ENCODE measurements around the gene DDX20. TPM values are rescaled to one million over a fixed set of nuclear protein-coding genes. Genes with fewer than 3 reads are reported as not detected.

Gene DDX20
- total RNA-seq, 4 donors from 2014 or later, result 9.5 to 19.9 (median 13.1) TPM

DNA sequence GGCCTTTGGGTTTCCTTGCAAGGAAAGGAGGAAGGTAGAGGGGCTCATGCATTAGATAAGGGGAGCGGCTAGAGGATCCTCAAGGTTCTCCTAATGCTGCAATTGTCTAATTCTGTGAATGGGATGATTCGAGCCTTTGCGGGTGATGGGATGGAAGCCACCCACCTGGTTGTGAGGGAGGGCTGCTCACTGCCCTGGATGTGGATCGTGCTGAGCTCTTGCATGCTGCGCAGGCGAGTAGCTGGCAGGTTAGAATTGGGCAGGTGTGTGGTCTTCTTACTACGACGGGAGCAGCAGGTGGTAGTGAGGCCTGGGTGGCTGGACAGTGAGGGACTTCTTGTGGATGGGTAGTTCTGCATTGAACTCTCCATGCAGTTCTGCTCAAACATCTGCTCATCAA is 21.2 kb downstream of the DDX20 start:
- H3K9me3 ChIP-seq, result no peaks in the 10 kb centered on the region
- DNase-seq (ENCODE audit: extremely low spot score), result no peak
- H3K27ac ChIP-seq (replicated peaks in 1 of 4), result no peak overlapping the region
- no peak overlapping the region for H3K4me3 ChIP-seq
- H3K36me3 ChIP-seq, result peaks cover 7 to 36% (median 21%) of the 10 kb centered on the region in 4 donors
- 92% methylated on average over 8 of the region's 8 CpGs for WGBS
- TF ChIP-seq POLR2A (IDR thresholded peaks at IDR 0.05; ENCODE audit: low read depth), result no peak
- TF ChIP-seq POLR2AphosphoS5 (IDR thresholded peaks at IDR 0.05), result no peak
- TF ChIP-seq, protein P1, sequence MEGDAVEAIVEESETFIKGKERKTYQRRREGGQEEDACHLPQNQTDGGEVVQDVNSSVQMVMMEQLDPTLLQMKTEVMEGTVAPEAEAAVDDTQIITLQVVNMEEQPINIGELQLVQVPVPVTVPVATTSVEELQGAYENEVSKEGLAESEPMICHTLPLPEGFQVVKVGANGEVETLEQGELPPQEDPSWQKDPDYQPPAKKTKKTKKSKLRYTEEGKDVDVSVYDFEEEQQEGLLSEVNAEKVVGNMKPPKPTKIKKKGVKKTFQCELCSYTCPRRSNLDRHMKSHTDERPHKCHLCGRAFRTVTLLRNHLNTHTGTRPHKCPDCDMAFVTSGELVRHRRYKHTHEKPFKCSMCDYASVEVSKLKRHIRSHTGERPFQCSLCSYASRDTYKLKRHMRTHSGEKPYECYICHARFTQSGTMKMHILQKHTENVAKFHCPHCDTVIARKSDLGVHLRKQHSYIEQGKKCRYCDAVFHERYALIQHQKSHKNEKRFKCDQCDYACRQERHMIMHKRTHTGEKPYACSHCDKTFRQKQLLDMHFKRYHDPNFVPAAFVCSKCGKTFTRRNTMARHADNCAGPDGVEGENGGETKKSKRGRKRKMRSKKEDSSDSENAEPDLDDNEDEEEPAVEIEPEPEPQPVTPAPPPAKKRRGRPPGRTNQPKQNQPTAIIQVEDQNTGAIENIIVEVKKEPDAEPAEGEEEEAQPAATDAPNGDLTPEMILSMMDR (IDR thresholded peaks at IDR 0.05), result no peak
- peaks cover 0 to 11% (median 1%) of the 10 kb centered on the region in 4 donors for H3K4me1 ChIP-seq
- H3K27me3 ChIP-seq, result no peaks in the 10 kb centered on the region
- intact Hi-C loops (cut with DNase I), result no loop called here

DNA sequence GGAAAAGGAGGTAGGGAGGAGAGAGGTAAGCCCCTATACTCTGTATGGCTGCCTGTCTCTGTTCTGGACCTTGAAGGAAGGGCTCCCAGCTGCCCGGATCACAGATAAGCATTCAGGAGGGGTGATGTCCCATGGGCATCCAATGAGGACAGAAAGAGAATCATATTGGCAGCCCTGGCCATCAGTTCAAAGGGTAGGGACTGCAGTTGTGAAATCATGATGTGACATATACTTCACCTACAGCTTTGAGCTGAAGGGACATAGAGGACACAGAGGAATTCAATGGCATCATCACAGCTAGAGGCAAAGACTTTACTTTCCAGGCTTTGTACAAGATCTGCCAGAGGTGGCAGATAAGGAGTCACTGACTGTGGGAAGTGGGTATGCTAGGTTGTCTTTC is 21.6 kb downstream of the DDX20 start:
- DNase-seq (ENCODE audit: extremely low spot score), result no peak
- TF ChIP-seq, protein P1 (IDR thresholded peaks at IDR 0.05), result no peak
- no peak for TF ChIP-seq POLR2A (IDR thresholded peaks at IDR 0.05; ENCODE audit: low read depth)
- TF ChIP-seq POLR2AphosphoS5 (IDR thresholded peaks at IDR 0.05), result no peak
- TF ChIP-seq EP300 (IDR thresholded peaks at IDR 0.05), result no peak
- intact Hi-C loops (cut with DNase I), result no loop called here
- H3K9me3 ChIP-seq, result no peaks in the 10 kb centered on the region
- H3K4me1 ChIP-seq, result peaks cover 0 to 11% (median 1%) of the 10 kb centered on the region in 4 donors
- H3K36me3 ChIP-seq, result peaks cover 7 to 34% (median 21%) of the 10 kb centered on the region in 4 donors
- 93% methylated on average over 1 of the region's 1 CpG for WGBS
- no peak overlapping the region for H3K27ac ChIP-seq (replicated peaks in 1 of 4)
- H3K4me3 ChIP-seq, result no peak overlapping the region
- no peaks in the 10 kb centered on the region for H3K27me3 ChIP-seq

GRCh38 chr1:111778066-111778465 is 22.4 kb downstream of the DDX20 start:
- Histone ChIP-seq H3K4me1 (peaks cover 0 to 11% (median 1%) of the 10 kb centered on the region in 4 donors), H3K4me3 (no peak overlapping the region), H3K36me3 (peaks cover 7 to 31% (median 21%) of the 10 kb centered on the region in 4 donors), H3K9me3 (no peaks in the 10 kb centered on the region), H3K27ac (replicated peaks in 1 of 4) (no peak overlapping the region), H3K27me3 (no peaks in the 10 kb centered on the region)
- intact Hi-C loops (cut with DNase I), result no loop called here
- DNase-seq (ENCODE audit: extremely low spot score), result no peak
- 88% methylated on average over 6 of the region's 6 CpGs for WGBS
- TF ChIP-seq POLR2A (IDR thresholded peaks at IDR 0.05; ENCODE audit: low read depth) (no peak), POLR2AphosphoS5 (IDR thresholded peaks at IDR 0.05) (no peak), EP300 (IDR thresholded peaks at IDR 0.05) (no peak)
- TF ChIP-seq, protein P1 (IDR thresholded peaks at IDR 0.05), result no peak

- Histone ChIP-seq H3K9me3 (no peaks in the 10 kb centered on the region), H3K27me3 (no peaks in the 10 kb centered on the region), H3K36me3 (peaks cover 7 to 31% (median 21%) of the 10 kb centered on the region in 4 donors), H3K27ac (replicated peaks in 1 of 4) (no peak overlapping the region), H3K4me1 (peaks cover 0 to 11% (median 1%) of the 10 kb centered on the region in 4 donors), H3K4me3 (no peak overlapping the region)
- DNase-seq (ENCODE audit: extremely low spot score), result no peak
- 84% methylated on average over 2 of the region's 2 CpGs for WGBS
- intact Hi-C loops (cut with DNase I), result no loop called here
- TF ChIP-seq POLR2A (IDR thresholded peaks at IDR 0.05; ENCODE audit: low read depth) (no peak), EP300 (IDR thresholded peaks at IDR 0.05) (no peak), POLR2AphosphoS5 (IDR thresholded peaks at IDR 0.05) (no peak)
- TF ChIP-seq, protein P1 (IDR thresholded peaks at IDR 0.05), result no peak
Measured at GRCh38 chr1:111778541-111779051, 22.9 kb downstream of the DDX20 start.

DNA sequence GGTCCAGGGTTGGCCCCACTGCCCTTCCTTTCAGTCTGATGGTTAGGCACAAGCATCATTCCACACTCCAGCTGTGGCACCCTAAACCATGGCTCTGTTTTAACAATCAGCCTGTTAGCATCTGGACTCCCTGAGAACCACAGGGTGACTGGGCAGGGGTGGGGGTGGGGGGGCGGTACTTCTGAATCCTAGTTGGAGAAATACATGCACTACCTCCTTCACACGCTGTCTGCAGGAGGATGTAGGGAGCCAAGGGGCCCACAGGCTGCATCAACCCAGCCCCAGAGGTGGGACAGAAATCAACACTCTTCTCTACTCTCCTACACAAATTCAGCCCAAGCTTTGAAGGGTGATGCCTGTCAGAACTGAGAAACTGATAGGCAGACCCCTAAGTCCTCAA is 23.8 kb downstream of the DDX20 start:
- DNase-seq (ENCODE audit: extremely low spot score), result peak; percentile 66
- TF ChIP-seq POLR2AphosphoS5 (IDR thresholded peaks at IDR 0.05) (no peak), POLR2A (IDR thresholded peaks at IDR 0.05; ENCODE audit: low read depth) (no peak), EP300 (IDR thresholded peaks at IDR 0.05) (no peak)
- TF ChIP-seq, protein P1 (IDR thresholded peaks at IDR 0.05), result no peak
- peaks cover 0 to 11% (median 1%) of the 10 kb centered on the region in 4 donors for H3K4me1 ChIP-seq
- intact Hi-C loops (cut with DNase I), result no loop called here
- H3K4me3 ChIP-seq, result no peak overlapping the region
- no peaks in the 10 kb centered on the region for H3K9me3 ChIP-seq
- WGBS, result 83% methylated on average over 2 of the region's 2 CpGs
- no peak overlapping the region for H3K27ac ChIP-seq (replicated peaks in 1 of 4)
- H3K36me3 ChIP-seq, result peaks cover 7 to 29% (median 18%) of the 10 kb centered on the region in 4 donors
- H3K27me3 ChIP-seq, result no peaks in the 10 kb centered on the region
